GM12878 (cell line): Measurements from ENCODE around the gene UBE2D3. TPM values are rescaled to one million over a fixed set of nuclear protein-coding genes. Genes with fewer than 3 reads are reported as not detected.
A peak's percentile ranks its signal among the peaks of the same experiment; 100 is the strongest.

Experiments used
- CHD1 ChIP-seq: IDR thresholded peaks from 2 replicates; pipeline ENCODE4 v1.6.1; 2012; ENCODE audit warnings: low read depth, low read length, improper control_type of control experiment
- DPF2 ChIP-seq: fragments of 450-650 bp; IDR thresholded peaks from 2 replicates; pipeline ENCODE4 v1.6.1; 2017; ENCODE audit warnings: mild to moderate bottlenecking
- MXI1 ChIP-seq: fragments of 150-350 bp; IDR thresholded peaks from 2 replicates; pipeline ENCODE4 v1.6.1; 2011; ENCODE audit warnings: low read depth, mild to moderate bottlenecking, inconsistent platforms, low read length, improper control_type of control experiment
- NR2F1 ChIP-seq: fragments of 450-650 bp; conservative IDR thresholded peaks from 2 replicates; pipeline ENCODE4 v1.6.1; 2017; ENCODE audit warnings: mild to moderate bottlenecking
- NRF1 ChIP-seq: conservative IDR thresholded peaks from 2 replicates; pipeline ENCODE4 v1.6.1; 2011; ENCODE audit warnings: mild to moderate bottlenecking, low read depth, low read length, improper control_type of control experiment
- RB1 ChIP-seq: fragments of 450-650 bp; formaldehyde crosslinking; IDR thresholded peaks from 2 replicates; pipeline ENCODE4 v1.6.1; 2017; ENCODE audit warnings: mild to moderate bottlenecking, borderline replicate concordance
- RBBP5 ChIP-seq: fragments of 200-600 bp; sonication (generic); conservative IDR thresholded peaks from 2 replicates; pipeline ENCODE4 v1.6.1; 2016
- SMARCA5 ChIP-seq: fragments of 450-650 bp; IDR thresholded peaks from 2 replicates; pipeline ENCODE4 v1.6.1; 2017; ENCODE audit warnings: mild to moderate bottlenecking
- SP1 ChIP-seq: IDR thresholded peaks from one replicate; pipeline ENCODE4 v1.6.1; 2011; ENCODE audit warnings: low read depth, low read length
- TAF1 ChIP-seq: IDR thresholded peaks from 2 replicates; pipeline ENCODE4 v1.6.1; 2011; ENCODE audit warnings: mild to moderate bottlenecking, low read depth, low read length, borderline replicate concordance
- ZBTB40 ChIP-seq: fragments of 450-650 bp; IDR thresholded peaks from 2 replicates; pipeline ENCODE4 v1.6.1; 2016; ENCODE audit warnings: mild to moderate bottlenecking, moderate library complexity, borderline replicate concordance
- ZNF687 ChIP-seq: fragments of 450-650 bp; IDR thresholded peaks from 2 replicates; pipeline ENCODE4 v1.6.1; 2017; ENCODE audit warnings: mild to moderate bottlenecking, moderate library complexity
- polyA plus RNA-seq, 11 experiments: library from polyadenylated mRNA; depleted of rRNA in 4 of 11; unstranded in 6 of 11; stranded (reverse) in 5 of 11; fragments of >200 nt; fragmentation: Nextera tagmentation in 4 of 11; fragmentation: Illumina TruSeq in 1 of 11; extraction: Ambion mirVana in 4 of 11; extraction: Trizol in 1 of 11; gene quantifications; 1 replicate in 1 of 11; 2 replicates in 10 of 11; pipeline versions ENCODE4 v1.2.1 to v1.2.3, GENCODE V29; 2011 to 2016; ENCODE audit warnings: inconsistent platforms in 2 of 11, missing spikeins in 2 of 11, low read depth in 1 of 11
- total RNA-seq, 4 experiments: library from RNA; depleted of rRNA in 3 of 4; stranded (reverse); fragments of >200 nt in 3 of 4; fragmentation: Illumina TruSeq in 1 of 4; extraction: Trizol in 1 of 4; gene quantifications; 2 replicates each; pipeline versions ENCODE4 v1.2.1 to v1.2.3, GENCODE V29; 2013 to 2021
- TF ChIP-seq, protein P1 (sequence below): IDR thresholded peaks from 2 replicates; pipeline ENCODE4 v1.6.1; 2012; ENCODE audit warnings: improper control_type of control experiment, low read depth, low read length; ENCODE audit not compliant: insufficient replicate concordance
- TF ChIP-seq, protein P2 (sequence below): IDR thresholded peaks from 2 replicates; pipeline ENCODE4 v1.6.1; 2011; ENCODE audit warnings: borderline replicate concordance, low read depth, mild to moderate bottlenecking, moderate library complexity, low read length; ENCODE audit not compliant: insufficient read depth, poor library complexity, severe bottlenecking

Gene UBE2D3
- total and polyA plus RNA-seq, 10 of the 15 experiments (the other 5 are each of a cell fraction or from before 2014, with no cell fraction given) = 162 to 572 (median 395) TPM

GRCh38 chr4:102826890-102827673 is at the start of gene UBE2D3 (continued):
- TF ChIP-seq, protein P1, sequence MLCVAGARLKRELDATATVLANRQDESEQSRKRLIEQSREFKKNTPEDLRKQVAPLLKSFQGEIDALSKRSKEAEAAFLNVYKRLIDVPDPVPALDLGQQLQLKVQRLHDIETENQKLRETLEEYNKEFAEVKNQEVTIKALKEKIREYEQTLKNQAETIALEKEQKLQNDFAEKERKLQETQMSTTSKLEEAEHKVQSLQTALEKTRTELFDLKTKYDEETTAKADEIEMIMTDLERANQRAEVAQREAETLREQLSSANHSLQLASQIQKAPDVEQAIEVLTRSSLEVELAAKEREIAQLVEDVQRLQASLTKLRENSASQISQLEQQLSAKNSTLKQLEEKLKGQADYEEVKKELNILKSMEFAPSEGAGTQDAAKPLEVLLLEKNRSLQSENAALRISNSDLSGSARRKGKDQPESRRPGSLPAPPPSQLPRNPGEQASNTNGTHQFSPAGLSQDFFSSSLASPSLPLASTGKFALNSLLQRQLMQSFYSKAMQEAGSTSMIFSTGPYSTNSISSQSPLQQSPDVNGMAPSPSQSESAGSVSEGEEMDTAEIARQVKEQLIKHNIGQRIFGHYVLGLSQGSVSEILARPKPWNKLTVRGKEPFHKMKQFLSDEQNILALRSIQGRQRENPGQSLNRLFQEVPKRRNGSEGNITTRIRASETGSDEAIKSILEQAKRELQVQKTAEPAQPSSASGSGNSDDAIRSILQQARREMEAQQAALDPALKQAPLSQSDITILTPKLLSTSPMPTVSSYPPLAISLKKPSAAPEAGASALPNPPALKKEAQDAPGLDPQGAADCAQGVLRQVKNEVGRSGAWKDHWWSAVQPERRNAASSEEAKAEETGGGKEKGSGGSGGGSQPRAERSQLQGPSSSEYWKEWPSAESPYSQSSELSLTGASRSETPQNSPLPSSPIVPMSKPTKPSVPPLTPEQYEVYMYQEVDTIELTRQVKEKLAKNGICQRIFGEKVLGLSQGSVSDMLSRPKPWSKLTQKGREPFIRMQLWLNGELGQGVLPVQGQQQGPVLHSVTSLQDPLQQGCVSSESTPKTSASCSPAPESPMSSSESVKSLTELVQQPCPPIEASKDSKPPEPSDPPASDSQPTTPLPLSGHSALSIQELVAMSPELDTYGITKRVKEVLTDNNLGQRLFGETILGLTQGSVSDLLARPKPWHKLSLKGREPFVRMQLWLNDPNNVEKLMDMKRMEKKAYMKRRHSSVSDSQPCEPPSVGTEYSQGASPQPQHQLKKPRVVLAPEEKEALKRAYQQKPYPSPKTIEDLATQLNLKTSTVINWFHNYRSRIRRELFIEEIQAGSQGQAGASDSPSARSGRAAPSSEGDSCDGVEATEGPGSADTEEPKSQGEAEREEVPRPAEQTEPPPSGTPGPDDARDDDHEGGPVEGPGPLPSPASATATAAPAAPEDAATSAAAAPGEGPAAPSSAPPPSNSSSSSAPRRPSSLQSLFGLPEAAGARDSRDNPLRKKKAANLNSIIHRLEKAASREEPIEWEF = no peak
- TF ChIP-seq CHD1 (peak; percentile 57; the same call in 1 of the 2 replicates), NRF1 (no peak), ZBTB40 (no peak), MXI1 (peak; percentile 52; the same call in 1 of the 2 replicates), NR2F1 (peak; percentile 68), TAF1 (peak; percentile 97), RBBP5 (no peak), RB1 (peak; percentile 90; the same call in 1 of the 2 replicates), ZNF687 (peak; percentile 78), SMARCA5 (peak; percentile 94), DPF2 (peak; percentile 90), SP1 (peak; percentile 74)
- TF ChIP-seq, protein P2, sequence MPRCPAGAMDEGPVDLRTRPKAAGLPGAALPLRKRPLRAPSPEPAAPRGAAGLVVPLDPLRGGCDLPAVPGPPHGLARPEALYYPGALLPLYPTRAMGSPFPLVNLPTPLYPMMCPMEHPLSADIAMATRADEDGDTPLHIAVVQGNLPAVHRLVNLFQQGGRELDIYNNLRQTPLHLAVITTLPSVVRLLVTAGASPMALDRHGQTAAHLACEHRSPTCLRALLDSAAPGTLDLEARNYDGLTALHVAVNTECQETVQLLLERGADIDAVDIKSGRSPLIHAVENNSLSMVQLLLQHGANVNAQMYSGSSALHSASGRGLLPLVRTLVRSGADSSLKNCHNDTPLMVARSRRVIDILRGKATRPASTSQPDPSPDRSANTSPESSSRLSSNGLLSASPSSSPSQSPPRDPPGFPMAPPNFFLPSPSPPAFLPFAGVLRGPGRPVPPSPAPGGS = peak; percentile 44
